ENCODE results near the gene SUSD6. TPM values are rescaled to one million over a fixed set of nuclear protein-coding genes. Genes with fewer than 3 reads are reported as not detected.
"Not testable (repeated sequence)": the region's sequence is repeated elsewhere in the genome, so short reads cannot be mapped to it uniquely, and the experiment has no call there.

The SUSD6 gene
- total RNA-seq, 1 donor from 2014 or later, result 35.2 TPM

DNA sequence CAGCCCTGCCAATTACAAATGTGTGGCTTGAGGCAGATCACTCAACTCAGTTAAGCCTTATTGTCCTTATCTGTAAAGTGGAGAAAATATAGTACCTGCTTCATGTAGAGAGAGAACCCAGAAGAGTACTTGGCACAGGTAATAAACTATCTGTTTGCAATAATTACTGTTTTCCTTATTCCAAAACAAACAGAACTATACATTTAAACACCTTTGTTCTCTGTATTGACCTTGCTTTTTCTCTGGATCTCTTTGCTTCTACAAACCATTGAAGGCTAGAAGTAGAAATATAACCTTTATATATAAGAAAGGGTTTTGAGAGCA lies 84.8 kb downstream of the SUSD6 start:
- ATAC-seq, result no peak

DNA sequence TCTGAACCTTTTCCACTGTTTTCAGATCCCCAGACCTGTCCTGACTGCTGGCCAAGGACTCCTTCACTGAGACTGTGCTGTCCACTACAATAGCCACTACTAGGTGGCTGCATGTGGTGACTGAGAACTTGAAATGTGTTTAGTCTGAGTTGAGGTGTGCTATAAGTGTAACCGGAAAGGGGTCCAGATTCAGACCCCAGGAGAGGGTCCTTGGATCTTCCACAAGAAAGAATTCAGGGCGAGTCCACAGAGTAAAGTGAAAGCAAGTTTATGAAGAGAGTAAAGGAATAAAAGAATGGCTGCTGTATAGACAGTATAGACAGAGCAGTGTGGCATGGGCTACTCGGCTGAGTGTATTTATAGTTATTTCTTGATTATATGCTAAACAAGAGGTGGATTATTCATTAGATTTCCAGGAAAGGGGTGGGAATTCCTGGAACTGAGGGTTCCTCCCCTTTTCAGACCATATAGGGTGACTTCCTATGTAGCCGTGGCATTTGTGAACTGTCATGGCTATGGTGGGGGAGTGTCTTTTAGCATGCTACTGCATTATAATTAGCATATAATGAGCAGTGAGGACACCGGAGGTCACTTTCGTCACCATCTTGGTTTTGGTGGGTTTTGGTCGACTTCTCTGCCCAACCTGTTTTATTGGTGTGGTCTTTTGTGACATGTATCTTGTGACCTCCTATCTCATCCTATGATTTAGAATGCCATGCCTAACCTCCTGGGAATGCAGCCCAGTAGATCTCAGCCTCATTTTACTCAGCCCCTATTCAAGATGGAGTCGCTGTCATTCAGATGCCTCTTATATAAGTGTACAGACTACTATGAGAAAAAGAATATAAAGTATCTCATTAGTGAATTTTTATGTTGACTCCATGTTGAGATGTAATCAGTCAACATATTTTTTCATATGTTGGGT lies 85.5 kb downstream of the SUSD6 start:
- ATAC-seq, result peak; percentile 33

DNA sequence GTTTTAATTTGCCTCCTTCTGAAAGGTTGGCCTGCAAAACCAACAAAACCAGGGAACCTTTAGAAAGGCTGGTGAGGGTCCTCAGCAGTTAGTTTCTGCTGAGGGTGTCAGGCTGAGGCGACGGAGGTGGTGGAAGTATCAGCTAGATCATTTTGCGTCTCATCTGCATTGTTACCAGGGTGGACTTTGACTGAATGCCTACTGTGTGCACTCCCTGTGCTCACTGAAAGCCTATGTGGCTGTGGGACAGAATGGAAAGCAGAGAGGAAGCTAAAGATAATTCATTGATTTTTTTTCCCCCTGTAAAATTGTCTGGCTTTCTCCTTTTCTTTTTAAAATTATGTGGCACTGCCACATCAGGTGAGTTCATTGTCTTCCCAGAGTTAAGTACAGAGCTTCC lies 87.2 kb downstream of the SUSD6 start:
- no peak for ATAC-seq

DNA sequence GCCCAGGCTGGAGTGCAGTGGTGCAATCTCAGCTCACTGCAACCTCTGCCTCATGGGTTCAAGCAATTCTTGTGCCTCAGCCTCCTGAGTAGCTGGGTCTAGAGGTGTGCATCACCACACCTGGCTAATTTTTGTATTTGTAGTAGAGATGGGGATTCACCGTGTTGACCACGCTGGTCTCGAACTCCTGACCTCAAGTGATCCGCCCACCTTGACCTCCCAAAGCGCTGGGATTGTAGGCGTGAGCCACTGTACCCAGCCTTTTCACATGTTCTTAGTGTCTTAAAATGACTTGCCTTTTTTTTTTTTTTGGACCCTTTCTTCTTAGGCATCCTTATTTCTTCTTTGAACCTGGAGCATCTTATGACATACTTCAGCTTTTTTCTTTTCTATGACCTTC lies 87.8 kb downstream of the SUSD6 start:
- not testable (repeated sequence) for ATAC-seq

DNA sequence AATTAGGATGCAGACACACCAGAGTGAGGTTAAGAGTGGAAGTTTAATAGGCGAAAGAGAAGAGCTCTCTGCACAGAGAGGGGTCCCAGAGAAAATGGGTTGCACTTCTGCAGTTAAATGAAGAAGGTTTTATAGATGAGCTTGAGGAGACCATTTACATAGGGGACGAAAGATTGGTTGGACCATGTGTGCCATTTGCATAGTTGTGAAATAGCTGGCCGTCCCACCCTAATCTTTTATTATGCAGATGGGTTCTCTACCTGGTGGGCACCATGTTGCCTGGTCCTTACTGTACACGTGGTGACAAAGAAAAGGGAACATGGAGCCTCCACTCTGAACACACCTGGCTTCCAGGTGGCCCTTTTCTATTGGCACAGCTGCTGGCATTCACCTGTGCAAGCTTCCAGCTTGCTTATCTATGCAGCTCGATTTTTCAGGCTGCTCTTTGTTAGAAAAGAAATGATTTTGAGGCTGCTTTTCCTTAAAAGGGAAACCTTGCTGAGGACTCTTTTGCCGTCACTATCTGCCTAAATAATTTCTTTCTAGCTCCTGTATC lies 88.4 kb downstream of the SUSD6 start:
- no peak for ATAC-seq

DNA sequence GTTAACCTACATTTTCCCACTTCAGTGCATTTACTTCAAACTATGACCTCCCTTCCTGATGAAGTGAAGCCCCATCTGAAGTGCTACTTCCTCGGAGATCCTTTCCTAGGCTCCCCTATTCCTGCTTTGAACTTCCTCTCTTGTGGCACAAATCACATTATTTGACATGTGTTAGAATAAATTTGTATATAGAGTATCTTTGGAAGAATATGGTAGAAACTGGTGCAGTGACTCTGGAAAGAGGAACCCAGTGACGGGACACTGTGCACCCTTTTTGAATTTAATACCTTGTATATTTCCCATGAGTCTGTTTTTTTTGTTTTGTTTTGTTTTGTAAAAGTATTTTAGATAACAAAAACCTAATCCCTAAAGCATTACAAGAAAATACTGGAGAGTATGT lies 89.2 kb downstream of the SUSD6 start:
- no peak for ATAC-seq

DNA sequence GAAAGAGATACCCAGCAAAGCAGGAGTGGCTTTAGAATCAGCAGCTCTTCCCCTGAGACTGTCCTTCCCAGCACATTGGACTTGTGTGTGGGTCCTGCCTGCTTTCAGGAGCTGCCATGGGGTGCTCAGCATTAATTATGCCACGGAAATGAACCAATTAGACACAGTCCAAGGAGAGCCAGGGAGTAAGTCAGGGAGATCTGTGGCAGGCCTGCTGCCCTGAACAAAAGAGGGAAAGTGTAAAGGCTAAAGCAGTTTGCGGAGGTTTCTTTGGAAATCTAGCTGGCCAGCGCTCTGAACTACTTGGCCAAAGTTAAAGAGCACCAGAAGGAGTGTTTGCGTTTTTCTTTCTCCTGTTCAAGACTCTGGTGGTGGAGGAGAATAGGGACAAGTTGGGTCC lies 89.9 kb downstream of the SUSD6 start:
- ATAC-seq, result no peak

DNA sequence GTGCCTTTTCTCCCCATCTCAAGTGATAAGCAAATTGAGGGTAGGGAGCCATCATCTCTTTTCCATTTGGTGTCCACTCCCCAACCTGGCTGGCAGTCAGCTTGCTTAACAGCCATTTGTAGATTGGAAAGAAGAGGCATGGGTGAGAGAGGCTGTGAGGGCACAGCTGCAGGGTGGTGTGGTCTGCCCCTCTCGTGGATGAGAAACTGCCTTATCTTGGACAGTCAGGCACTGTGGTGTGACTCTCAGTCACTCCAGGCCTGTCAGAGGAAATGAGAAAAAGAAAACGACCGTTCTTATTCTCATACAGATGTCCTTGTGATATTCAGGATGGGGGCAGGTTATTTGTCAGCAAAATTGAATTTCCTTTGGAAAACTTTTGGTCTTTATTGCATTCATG lies 90.5 kb downstream of the SUSD6 start:
- ATAC-seq, result no peak

DNA sequence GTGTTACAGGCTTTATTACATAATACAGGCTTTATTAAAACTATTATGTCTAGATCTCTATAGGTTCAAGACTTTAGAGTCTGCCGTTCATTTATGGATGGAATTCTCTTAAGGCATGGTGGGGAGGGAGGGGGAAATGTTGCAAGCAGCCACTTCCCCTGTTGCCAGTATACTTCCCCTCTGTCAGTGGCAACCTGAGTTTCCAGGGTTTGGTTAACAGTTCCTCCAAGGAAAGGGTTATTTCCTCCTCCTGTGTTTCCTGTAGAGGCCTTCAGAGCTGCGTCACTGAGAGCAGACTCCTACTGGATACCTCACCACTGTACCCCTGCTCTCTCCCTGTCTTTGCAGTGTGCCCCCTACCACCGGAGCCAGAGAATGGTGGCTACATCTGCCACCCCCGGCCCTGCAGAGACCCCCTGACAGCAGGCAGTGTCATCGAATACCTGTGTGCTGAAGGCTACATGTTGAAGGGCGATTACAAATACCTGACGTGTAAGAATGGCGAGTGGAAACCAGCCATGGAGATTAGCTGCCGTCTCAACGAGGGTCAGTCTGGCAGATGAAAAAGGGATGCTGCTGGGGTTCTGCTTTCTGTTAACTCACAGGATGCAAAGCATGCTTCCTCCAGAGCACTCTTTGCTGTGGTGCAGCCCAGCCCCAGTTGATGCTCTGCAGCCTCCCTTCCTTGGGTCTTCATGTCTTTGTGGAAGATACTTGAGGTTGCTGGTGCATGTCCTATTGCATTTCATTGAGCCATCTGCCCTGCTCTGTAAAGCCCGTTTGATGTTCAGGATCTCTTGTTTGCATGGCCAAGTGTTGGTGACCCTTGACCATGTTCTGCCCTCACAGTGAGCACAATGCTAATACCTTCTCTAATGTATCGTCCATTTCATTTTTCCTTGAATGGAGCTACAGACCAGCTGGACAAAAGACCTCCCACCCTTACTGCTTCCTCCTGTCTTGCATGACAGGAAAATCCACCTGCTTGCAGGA lies 91.9 kb downstream of the SUSD6 start:
- peak; percentile 41 for ATAC-seq

DNA sequence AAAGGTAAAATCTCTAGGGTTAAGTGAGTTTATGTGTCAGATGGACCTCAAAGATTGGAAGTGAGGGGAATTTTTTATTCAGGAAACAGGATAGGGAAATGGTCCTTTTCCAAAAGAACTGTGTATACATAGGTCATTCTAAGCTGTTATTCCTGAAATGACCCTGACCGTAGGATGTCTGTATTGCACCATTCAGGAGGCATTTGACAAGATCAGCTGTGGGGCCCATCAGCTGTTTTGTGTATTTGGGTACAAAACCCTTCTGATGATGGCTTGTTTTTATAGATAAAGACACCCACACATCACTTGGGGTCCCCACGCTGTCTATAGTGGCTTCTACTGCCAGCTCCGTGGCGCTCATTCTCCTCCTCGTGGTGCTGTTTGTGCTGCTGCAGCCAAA lies 92.9 kb downstream of the SUSD6 start:
- ATAC-seq, result no peak

DNA sequence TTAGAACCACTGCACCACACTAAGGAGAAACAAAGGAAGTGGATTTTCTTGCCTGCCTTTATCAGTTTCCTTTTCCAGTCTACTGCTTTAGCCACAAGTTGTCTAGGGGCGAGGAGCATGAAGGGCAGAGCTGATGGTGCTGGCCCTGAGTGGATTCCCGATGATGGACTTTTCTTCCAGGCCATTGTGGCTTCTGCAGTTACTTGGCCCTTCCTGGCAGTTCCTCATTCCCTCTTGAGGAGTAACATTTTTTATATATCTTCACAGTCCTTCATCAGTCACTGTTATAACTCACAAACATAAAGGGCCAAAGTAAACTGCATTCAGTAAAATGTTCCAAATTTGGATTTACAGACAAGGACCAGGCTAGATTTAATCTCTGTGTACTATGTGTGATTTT lies 94.3 kb downstream of the SUSD6 start:
- no peak for ATAC-seq

DNA sequence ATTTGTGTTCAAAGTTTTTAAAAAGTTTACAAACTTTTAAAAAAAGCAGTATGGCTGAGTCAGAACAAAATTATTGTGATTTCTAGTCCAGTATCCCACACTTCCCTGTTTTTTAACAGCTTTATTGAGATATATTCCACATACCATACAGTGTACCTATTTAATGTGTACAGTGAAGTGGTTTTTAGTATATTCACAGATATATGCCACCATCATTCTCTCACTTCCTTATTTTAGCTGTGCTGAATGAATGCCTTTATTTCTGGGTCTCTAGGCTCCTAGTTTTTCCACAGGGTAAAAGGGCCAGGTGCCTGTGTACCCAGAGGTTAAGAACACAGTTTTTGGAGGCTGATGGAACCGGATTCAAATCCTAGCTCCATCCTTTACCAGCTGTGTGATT lies 96.7 kb downstream of the SUSD6 start:
- no peak for ATAC-seq

DNA sequence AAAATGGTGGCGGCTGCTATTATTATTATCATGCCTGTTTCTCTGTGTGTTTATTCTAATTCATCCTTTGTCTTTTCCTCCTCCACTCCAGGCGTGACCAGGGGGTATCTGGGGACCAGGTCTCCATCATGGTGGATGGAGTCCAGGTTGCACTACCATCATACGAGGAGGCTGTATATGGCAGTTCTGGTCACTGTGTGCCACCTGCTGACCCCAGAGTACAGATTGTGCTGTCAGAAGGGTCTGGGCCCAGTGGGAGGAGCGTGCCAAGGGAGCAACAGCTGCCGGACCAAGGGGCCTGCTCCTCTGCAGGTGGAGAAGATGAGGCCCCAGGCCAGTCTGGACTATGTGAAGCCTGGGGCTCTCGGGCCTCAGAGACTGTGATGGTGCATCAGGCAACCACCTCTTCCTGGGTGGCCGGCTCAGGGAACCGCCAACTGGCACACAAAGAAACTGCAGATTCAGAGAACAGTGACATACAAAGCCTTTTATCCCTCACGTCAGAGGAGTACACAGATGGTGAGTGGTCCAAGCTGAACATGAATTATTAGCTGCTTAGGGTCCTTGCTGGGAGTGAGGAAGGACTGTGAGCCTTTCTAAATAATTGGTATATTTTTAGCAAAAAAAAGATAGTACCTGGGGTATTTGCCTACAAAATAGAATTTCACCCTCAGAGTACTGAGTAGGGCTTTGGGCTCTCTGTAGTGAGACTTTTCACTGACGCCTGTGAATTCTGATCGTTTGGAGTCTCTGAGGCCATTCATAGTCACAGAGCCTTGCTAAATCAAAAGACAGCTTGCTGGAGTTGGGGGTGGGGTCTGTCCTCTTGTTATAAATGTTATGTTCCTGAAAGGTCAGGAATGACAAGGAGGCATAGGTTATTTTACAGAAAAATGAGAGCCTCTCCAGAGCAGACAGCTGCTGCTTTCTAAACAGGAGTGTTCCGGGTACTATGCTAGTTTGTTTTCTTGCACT lies 97.5 kb downstream of the SUSD6 start:
- peak; percentile 2 for ATAC-seq

DNA sequence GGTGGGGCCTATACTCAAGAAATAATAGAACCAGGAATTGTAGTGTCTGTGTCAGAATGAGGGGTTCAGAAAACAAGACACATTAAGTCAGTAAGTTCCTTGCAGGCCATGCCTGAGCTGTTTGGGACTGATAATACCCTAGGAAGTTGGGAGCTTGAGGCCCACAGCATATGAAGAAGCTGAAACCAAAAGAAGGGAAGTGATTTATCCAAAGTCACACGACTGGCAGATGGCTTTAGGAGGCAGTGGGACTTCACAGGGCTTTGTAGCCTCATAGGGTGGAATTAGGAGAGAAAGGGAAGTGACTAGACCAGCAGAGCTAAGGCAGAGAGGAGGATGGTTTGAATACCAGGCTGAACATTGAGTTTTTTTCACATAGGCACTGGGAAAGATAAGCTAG lies 99.0 kb downstream of the SUSD6 start:
- ATAC-seq, result no peak

DNA sequence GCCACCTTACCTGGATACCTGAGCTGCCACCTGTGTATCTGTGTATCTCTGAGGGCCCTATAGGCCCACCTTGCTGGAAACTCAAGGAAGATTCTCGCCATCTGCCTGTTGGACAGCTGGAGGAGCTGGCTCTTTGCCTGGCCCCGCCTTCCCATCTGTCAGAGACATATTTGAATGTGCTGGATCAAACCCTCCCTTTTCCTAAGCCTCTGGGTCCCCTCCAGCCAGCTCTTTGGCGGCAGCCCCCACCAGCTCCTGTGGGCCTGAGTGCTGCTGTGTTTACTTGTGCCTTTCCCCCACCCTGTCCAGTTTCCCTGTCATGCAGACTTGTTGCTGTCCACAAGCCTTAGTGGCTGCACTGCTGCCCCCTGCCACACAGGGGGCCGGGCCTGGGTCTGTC lies 99.7 kb downstream of the SUSD6 start:
- ATAC-seq, result no peak

DNA sequence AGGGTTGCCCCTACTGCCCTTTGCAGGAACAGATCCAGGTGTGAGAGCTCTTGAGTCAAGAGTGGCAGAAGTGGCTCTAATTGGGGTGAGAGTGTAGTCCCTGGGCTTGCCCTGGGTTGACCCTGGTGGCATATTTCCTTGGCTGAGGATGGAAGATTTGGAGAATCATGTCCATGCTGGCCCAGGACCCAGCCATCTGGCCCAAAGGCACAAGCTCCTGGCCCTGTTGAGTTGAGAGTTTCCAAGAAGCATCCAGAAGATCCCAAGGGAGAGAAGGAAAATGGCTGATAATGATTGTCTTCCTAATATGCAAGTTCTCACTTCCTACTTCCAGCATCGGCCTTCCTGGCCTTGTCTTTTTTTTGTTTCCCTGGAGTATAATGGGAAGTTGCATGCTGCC lies 100.1 kb downstream of the SUSD6 start:
- no peak for ATAC-seq

DNA sequence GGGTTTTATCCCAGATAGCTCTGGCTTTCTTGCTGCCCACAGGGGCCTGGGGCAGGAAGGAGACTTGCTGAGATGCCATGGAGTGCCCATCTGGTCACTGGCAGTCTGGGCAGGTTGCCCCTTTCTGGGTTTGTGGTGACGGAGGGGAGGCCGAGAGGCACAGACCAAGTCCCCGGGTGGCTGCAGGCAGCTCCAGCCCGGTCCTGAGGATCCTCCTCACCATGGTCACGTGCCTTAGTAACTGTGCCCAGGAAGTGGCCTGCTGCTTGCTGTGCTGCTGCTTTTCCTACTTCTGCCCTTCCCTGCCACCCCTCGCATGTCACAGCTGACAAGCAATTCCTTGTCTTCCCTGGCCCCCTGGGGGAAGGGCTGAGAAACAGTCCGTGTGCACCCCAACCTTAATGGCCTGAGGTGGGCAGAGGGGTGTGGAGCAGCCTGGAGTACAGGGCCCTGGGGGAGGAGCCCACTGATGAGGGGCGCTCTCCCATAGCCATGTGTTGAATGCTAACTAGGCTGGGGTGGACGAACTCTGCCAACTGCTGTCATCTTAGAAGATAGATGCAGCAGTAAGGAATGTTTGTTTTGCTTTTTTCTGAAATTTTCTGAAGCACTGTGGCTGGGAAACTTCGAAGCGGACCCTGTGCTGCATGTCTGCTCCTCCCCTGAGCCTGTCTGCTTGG lies 100.6 kb downstream of the SUSD6 start:
- no peak for ATAC-seq

DNA sequence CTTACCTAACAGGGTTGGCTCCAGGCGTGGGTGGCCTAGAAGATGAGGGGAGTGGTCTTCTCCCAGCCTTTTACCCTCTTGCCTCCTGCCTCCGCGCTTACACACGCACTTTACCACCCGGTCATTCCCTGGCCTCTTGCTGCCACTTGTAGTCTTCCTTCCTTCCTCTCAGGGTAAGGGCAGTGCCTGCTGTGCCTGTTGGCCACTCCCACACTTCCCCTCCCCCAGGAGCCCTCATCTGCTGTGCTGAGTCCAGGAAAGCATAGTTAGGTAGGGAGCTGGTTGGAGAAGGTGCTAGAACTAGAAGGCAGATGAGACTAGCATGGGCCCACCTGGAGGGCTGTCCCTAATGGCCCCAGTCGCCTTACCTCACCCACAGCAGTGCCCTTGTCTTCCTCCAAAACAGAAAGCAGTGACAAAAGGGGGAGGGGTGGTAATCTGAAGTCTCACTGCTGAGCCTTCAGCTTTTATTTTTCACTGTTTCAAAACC lies 101.2 kb downstream of the SUSD6 start:
- ATAC-seq, result peak; percentile 51

DNA sequence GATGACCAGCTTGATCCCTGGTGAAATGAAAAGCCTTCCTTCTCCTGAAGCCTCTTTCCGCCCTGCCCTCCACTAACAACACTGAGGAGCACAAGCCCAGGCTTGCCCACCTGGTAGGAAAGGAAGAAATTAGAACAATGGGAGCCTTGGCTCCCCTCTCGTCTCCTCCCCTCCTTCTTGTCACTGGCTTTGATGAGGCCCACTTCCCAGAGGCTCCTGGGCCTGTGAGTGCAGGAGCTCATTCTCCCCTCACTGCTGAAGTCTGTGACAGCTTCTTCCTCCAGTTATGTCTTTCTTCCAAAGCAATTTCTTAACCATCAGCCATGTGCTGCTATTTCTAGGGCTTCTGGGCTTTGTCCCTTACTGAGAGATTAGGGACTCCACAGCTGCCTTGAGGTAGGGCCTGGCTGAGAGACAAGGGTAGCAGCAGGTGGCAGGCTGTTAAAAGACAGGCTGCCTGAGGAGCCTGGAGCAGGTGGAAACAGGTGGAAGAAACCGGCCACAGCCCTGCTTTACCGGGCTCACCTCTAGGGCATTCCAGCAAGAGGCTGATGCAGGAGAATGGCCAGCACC lies 101.9 kb downstream of the SUSD6 start:
- peak; percentile 62 for ATAC-seq

DNA sequence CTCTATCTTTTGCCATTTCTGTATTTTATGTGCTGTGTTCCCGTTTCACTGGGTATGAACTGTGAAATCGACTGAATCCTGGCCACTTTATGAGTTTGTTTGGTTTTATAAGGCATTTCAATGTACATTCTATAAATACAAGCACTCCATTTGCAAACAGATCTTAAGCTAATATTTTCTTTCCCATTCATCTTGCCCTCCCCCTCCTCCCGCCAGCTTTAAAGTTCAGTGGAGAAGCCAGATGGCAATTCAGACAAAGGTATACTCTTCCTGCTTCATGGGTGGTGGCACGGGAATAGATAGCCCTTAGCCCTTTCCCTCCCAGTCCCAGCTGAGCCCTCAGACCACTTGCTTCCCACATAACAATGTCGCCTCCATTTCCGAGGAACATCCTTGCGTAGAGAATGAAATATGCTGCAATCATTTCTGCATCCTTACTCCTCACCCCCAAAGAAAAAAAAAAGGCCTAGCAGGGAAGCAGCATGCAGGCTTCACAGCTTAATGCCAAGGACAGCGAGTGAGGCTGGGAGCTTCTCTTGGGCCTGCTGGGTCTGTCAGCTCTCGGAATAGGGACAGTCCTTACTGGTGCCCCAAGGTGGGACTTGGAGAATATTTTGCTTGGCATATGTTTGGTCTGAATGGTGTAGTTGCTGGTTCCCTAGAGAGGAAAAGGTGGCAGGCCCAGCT lies 102.7 kb downstream of the SUSD6 start:
- no peak for ATAC-seq

All from esophagus mucosa (tissue), 1 donor.